DOHH2 (cell line): Measurements from ENCODE around the gene C10orf143.

Experiments
- H3F3A ChIP-seq: fragments of 200-600 bp; sonication (generic), shearing (Covaris generic); 2 replicates; pipeline ENCODE4 v1.6.0; 2016; ENCODE audit warnings: antibody characterized with exemption, mild to moderate bottlenecking; ENCODE audit not compliant: control insufficient read depth, insufficient read depth
- H3K27ac ChIP-seq: fragments of 200-600 bp; sonication (generic); 2 replicates; pipeline ENCODE4 v1.5.1; 2014; ENCODE audit warnings: low read depth, mild to moderate bottlenecking, low read length, moderate library complexity
- H3K27me3 ChIP-seq: fragments of 200-600 bp; sonication (generic); 2 replicates; pipeline ENCODE4 v1.6.1; 2014; ENCODE audit warnings: mild to moderate bottlenecking, low read length, mixed read lengths; ENCODE audit not compliant: control insufficient read depth
- H3K36me3 ChIP-seq: fragments of 200-600 bp; sonication (generic); 2 replicates; pipeline ENCODE4 v1.6.1; 2014; ENCODE audit warnings: mild to moderate bottlenecking, low read length, moderate library complexity, mixed read lengths; ENCODE audit not compliant: control insufficient read depth
- H3K4me1 ChIP-seq: fragments of 200-600 bp; sonication (generic); 2 replicates; pipeline ENCODE4 v1.6.1; 2014; ENCODE audit warnings: mild to moderate bottlenecking, low read length, mixed read lengths; ENCODE audit not compliant: control insufficient read depth
- H3K4me2 ChIP-seq: fragments of 200-600 bp; sonication (generic); 2 replicates; pipeline ENCODE4 v1.6.0; 2014; ENCODE audit warnings: mild to moderate bottlenecking, low read length, moderate library complexity
- H3K4me3 ChIP-seq: fragments of 200-600 bp; sonication (generic); 2 replicates; pipeline ENCODE4 v1.5.1; 2014; ENCODE audit warnings: mild to moderate bottlenecking, low read length, mixed read lengths
- H3K79me2 ChIP-seq: fragments of 200-600 bp; sonication (generic); 2 replicates; pipeline ENCODE4 v1.6.1; 2014; ENCODE audit warnings: mild to moderate bottlenecking, low read length, mixed read lengths; ENCODE audit not compliant: control insufficient read depth
- H3K9me2 ChIP-seq: fragments of 200-600 bp; sonication (generic); replicated peaks from 2 replicates; pipeline ENCODE4 v1.6.1; 2014; ENCODE audit warnings: mild to moderate bottlenecking, low read length, mixed read lengths; ENCODE audit not compliant: control insufficient read depth
- H3K9me3 ChIP-seq: fragments of 200-600 bp; sonication (generic); 2 replicates; pipeline ENCODE4 v1.6.1; 2014; ENCODE audit warnings: antibody characterized with exemption, low read length, mixed read lengths; ENCODE audit not compliant: control insufficient read depth, insufficient read depth
- H4K20me1 ChIP-seq: fragments of 200-600 bp; sonication (generic); 2 replicates; pipeline ENCODE4 v1.6.0; 2014; ENCODE audit warnings: low read depth, mild to moderate bottlenecking, antibody characterized with exemption, low read length, moderate library complexity; ENCODE audit not compliant: control insufficient read depth, insufficient read depth
- EZH2phosphoT487 ChIP-seq: fragments of 200-600 bp; sonication (generic); IDR thresholded peaks from 2 replicates; pipeline ENCODE4 v1.6.1; 2017; ENCODE audit warnings: borderline replicate concordance, mild to moderate bottlenecking, antibody characterized with exemption, low read length, moderate library complexity, mixed read lengths
- TF ChIP-seq, protein P1 (sequence below): fragments of 200-600 bp; sonication (generic); IDR thresholded peaks from one replicate; pipeline ENCODE4 v1.5.1; 2014; ENCODE audit warnings: antibody characterized with exemption, mild to moderate bottlenecking, low read depth, low read length; ENCODE audit not compliant: poor library complexity, severe bottlenecking

The C10orf143 gene

DNA sequence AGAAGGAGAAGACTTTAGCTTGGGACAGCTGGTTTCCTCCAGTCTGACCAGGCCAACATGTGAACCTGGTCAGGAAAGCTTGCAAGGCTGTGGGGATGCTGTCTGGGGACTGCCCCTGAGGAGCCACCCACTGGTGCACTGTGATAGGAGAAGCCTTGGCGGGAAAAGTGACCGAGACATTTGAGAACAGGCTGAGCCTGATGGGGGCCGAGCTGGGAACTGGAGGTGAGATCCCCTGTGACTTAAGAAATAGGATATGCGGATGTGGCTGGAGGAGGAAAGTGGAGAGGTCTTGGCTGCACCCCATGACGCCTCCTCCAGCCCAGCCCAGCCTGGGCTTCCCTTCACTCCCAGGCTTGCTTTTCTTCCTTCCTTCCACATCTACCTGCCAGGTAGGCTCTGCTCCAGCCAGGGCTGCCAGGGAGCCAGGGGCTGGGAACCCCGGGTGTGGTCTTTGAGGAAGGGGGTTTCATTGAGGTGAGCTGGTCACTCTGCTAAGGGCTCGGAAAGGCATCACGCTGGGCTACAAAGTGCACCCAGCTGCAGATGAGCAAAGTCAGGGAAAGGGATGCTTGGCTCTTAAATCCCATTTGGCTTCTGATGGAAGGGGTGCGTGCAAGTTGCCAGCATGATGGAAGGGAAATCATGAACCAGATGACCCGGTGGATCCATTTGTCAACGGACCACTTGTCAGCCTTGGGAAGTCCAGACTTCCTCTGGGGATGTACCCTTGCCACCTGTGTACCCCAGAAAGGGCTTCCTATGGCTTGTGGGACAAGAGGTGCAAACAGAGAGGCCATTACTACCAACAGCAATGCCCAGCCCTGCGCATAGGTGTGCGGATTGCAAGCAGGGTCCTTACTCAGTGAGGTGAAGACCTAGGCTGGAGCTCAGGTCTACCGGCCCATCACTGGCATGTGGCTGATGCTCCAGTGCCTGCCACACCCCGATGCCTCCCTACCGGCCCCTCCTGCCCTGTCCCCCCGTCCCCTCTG, 66.3 kb downstream of the C10orf143 start:
- H3K4me1 ChIP-seq = no peaks in the 10 kb centered on the region
- H3K36me3 ChIP-seq = no peaks in the 10 kb centered on the region
- no peaks in the 10 kb centered on the region for H3K79me2 ChIP-seq
- no peak overlapping the region for H3K4me2 ChIP-seq
- H4K20me1 ChIP-seq = no peaks in the 10 kb centered on the region
- no peaks in the 10 kb centered on the region for H3F3A ChIP-seq
- H3K9me3 ChIP-seq = no peaks in the 10 kb centered on the region
- no peak for TF ChIP-seq EZH2phosphoT487
- TF ChIP-seq, protein P1, sequence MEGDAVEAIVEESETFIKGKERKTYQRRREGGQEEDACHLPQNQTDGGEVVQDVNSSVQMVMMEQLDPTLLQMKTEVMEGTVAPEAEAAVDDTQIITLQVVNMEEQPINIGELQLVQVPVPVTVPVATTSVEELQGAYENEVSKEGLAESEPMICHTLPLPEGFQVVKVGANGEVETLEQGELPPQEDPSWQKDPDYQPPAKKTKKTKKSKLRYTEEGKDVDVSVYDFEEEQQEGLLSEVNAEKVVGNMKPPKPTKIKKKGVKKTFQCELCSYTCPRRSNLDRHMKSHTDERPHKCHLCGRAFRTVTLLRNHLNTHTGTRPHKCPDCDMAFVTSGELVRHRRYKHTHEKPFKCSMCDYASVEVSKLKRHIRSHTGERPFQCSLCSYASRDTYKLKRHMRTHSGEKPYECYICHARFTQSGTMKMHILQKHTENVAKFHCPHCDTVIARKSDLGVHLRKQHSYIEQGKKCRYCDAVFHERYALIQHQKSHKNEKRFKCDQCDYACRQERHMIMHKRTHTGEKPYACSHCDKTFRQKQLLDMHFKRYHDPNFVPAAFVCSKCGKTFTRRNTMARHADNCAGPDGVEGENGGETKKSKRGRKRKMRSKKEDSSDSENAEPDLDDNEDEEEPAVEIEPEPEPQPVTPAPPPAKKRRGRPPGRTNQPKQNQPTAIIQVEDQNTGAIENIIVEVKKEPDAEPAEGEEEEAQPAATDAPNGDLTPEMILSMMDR = no peak
- H3K27ac ChIP-seq = no peak overlapping the region
- H3K4me3 ChIP-seq = no peak overlapping the region
- no peaks in the 10 kb centered on the region for H3K9me2 ChIP-seq
- H3K27me3 ChIP-seq = no peaks in the 10 kb centered on the region

DNA sequence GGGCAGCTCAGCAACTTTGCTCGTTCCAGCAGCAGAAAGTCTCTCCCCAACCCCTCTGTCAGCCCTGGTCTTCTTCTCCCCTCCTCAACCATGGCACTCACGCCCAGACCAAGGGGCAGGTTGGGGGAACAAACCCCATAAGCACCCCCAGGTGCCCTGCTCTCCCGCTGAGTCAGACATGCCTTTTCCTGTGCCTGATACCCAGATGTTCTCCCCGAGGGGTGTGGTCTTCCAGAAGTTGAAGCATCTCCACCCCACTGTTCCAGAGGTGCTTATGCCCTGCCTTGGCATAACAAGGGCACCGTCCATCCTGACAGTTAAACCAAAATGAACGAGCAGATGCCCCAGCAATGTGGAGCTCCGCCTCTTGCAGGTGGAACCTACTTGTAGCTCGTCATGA, 67.1 kb downstream of the C10orf143 start:
- H3K4me2 ChIP-seq = no peak overlapping the region
- H3K36me3 ChIP-seq = no peaks in the 10 kb centered on the region
- H3F3A ChIP-seq = no peaks in the 10 kb centered on the region
- H3K4me3 ChIP-seq = no peak overlapping the region
- no peaks in the 10 kb centered on the region for H3K9me2 ChIP-seq
- no peaks in the 10 kb centered on the region for H3K27me3 ChIP-seq
- no peaks in the 10 kb centered on the region for H3K9me3 ChIP-seq
- no peak overlapping the region for H3K27ac ChIP-seq
- no peaks in the 10 kb centered on the region for H3K4me1 ChIP-seq
- H4K20me1 ChIP-seq = no peaks in the 10 kb centered on the region
- TF ChIP-seq, protein P1 = no peak
- no peak for TF ChIP-seq EZH2phosphoT487
- no peaks in the 10 kb centered on the region for H3K79me2 ChIP-seq

DNA sequence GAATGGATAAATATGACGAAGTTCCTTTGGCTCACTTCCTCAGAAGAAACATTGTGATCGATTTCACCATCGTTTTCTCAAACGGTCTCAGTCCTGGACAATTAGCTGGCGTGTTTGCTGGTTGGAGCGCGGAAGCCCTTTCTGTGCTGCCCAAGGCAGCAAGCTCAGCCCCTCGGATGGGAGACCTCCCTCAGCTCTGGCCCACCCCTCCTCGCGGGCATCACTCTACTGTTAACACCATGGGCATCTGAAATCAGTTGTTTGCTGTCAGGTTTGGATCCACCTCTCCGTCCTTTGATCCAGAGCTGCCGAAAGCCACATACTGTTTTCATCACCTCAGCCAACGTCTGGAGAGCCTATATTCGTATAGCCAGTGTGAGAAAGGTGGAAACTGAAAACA, 68.2 kb downstream of the C10orf143 start:
- no peak for TF ChIP-seq EZH2phosphoT487
- TF ChIP-seq, protein P1 = no peak
- Histone ChIP-seq H3K4me2 (no peak overlapping the region), H3K9me2 (no peaks in the 10 kb centered on the region), H3K27ac (no peak overlapping the region), H3K79me2 (no peaks in the 10 kb centered on the region), H4K20me1 (no peaks in the 10 kb centered on the region), H3K4me3 (no peak overlapping the region), H3K36me3 (no peaks in the 10 kb centered on the region), H3K4me1 (no peaks in the 10 kb centered on the region), H3F3A (no peaks in the 10 kb centered on the region), H3K27me3 (no peaks in the 10 kb centered on the region), H3K9me3 (no peaks in the 10 kb centered on the region)
